HEK293 (cell line): ENCODE measurements around the gene M1AP.
"Not testable (repeated sequence)": the region's sequence is repeated elsewhere in the genome, so short reads cannot be mapped to it uniquely, and the experiment has no call there.

Source experiments
- CTCF ChIA-PET: fragments of 350-600 bp; formaldehyde crosslinking; extraction: SDS; loops from one replicate; lab custom pipeline; 2021; ENCODE audit warnings: antibody characterized with exemption; lab: Yijun Ruan, JAX
- POLR2A ChIA-PET: fragments of 300-600 bp; formaldehyde crosslinking; extraction: SDS; loops from one replicate; lab custom pipeline; 2020; ENCODE audit warnings: antibody characterized with exemption, inconsistent platforms; lab: Yijun Ruan, JAX
- H3K27ac ChIP-seq: fragments of 200-500 bp; sonication (Bioruptor generic); 2 replicates; pipeline ENCODE4 v1.5.1; 2014; ENCODE audit warnings: low read depth, low read length, control low read depth, inconsistent platforms; ENCODE audit errors: extremely low read depth
- H3K36me3 ChIP-seq, 2 experiments: fragments of 200-500 bp in 1 of 2; sonication (Bioruptor generic) in 1 of 2; 1 replicate in 1 of 2; 2 replicates in 1 of 2; pipeline ENCODE4 v1.5.1; 2014 to 2017; ENCODE audit warnings: inconsistent platforms in 2 of 2, low read length in 2 of 2; ENCODE audit not compliant: control insufficient read depth in 2 of 2, insufficient read depth in 1 of 2
- H3K4me1 ChIP-seq: fragments of 200-500 bp; sonication (Bioruptor generic); 2 replicates; pipeline ENCODE4 v1.5.1; 2014; ENCODE audit warnings: mild to moderate bottlenecking, low read length, inconsistent platforms; ENCODE audit not compliant: control insufficient read depth, insufficient read depth
- H3K4me3 ChIP-seq: 2 replicates; pipeline ENCODE4 v1.5.1; 2011; ENCODE audit warnings: low read depth, mild to moderate bottlenecking, control low read depth, low read length, moderate library complexity
- H3K9me3 ChIP-seq: fragments of 200-500 bp; sonication (Bioruptor generic); 2 replicates; pipeline ENCODE4 v1.5.1; 2014; ENCODE audit warnings: low read depth, low read length, inconsistent platforms; ENCODE audit not compliant: control insufficient read depth, insufficient read depth
- GFI1B ChIP-seq: fragments of 450-650 bp; formaldehyde crosslinking; IDR thresholded peaks from 2 replicates; pipeline ENCODE4 v1.5.1; 2016; ENCODE audit warnings: missing biosample characterization, missing genetic modification characterization
- HOXA7 ChIP-seq: sonication (generic); formaldehyde crosslinking; IDR thresholded peaks from 2 replicates; pipeline ENCODE4 v1.8.1; 2022; ENCODE audit warnings: missing genetic modification reagents, borderline replicate concordance
- KLF7 ChIP-seq: fragments of 450-650 bp; formaldehyde crosslinking; IDR thresholded peaks from 2 replicates; pipeline ENCODE4 v1.5.1; 2016; ENCODE audit warnings: missing biosample characterization, missing genetic modification characterization, borderline replicate concordance
- PRDM1 ChIP-seq: fragments of 450-650 bp; formaldehyde crosslinking; IDR thresholded peaks from 2 replicates; pipeline ENCODE4; 2016; ENCODE audit warnings: missing biosample characterization, missing genetic modification characterization
- SALL2 ChIP-seq: fragments of 450-650 bp; formaldehyde crosslinking; IDR thresholded peaks from 2 replicates; pipeline ENCODE4 v1.5.0; 2017; ENCODE audit warnings: missing biosample characterization, mild to moderate bottlenecking, missing genetic modification characterization, borderline replicate concordance
- ZBTB17 ChIP-seq: fragments of 450-650 bp; formaldehyde crosslinking; IDR thresholded peaks from 2 replicates; pipeline ENCODE4 v1.5.1; 2016; ENCODE audit warnings: missing biosample characterization, missing genetic modification characterization
- ZFHX2 ChIP-seq: fragments of 450-650 bp; formaldehyde crosslinking; conservative IDR thresholded peaks from 2 replicates; pipeline ENCODE4 v1.5.1; 2016; ENCODE audit warnings: missing biosample characterization, missing genetic modification characterization
- ZIC2 ChIP-seq: fragments of 450-650 bp; formaldehyde crosslinking; IDR thresholded peaks from 2 replicates; pipeline ENCODE4 v1.5.1; 2016; ENCODE audit warnings: missing biosample characterization, missing genetic modification characterization
- ZNF146 ChIP-seq: fragments of 450-650 bp; formaldehyde crosslinking; IDR thresholded peaks from 2 replicates; pipeline ENCODE4 v1.5.1; 2016; ENCODE audit warnings: missing biosample characterization, missing genetic modification characterization
- ZNF335 ChIP-seq: fragments of 450-650 bp; formaldehyde crosslinking; conservative IDR thresholded peaks from 2 replicates; pipeline ENCODE4 v1.5.1; 2016; ENCODE audit warnings: missing biosample characterization, missing genetic modification characterization
- ZNF626 ChIP-seq: fragments of 450-650 bp; sonication (Bioruptor Pico); formaldehyde crosslinking; IDR thresholded peaks from 2 replicates; pipeline ENCODE4 v1.5.1; 2018; ENCODE audit warnings: missing biosample characterization, missing genetic modification characterization, inconsistent platforms
- TF ChIP-seq, protein P1 (sequence below): fragments of 450-650 bp; formaldehyde crosslinking; IDR thresholded peaks from 2 replicates; pipeline ENCODE4 v1.5.1; 2016; ENCODE audit warnings: missing biosample characterization, missing genetic modification characterization, low read depth
- TF ChIP-seq, protein P2 (sequence below): fragments of 450-650 bp; formaldehyde crosslinking; IDR thresholded peaks from 2 replicates; pipeline ENCODE4 v1.5.1; 2016; ENCODE audit warnings: missing biosample characterization, missing genetic modification characterization, low read depth
- TF ChIP-seq, protein P3 (sequence below): fragments of 450-650 bp; formaldehyde crosslinking; IDR thresholded peaks from 2 replicates; pipeline ENCODE4 v1.5.1; 2016; ENCODE audit warnings: missing biosample characterization, missing genetic modification characterization, borderline replicate concordance
- TF ChIP-seq, protein P4 (sequence below): fragments of 450-650 bp; IDR thresholded peaks from 2 replicates; pipeline ENCODE4 v1.5.1; 2018; ENCODE audit warnings: missing biosample characterization, missing genetic modification characterization
- TF ChIP-seq, protein P5 (sequence below): fragments of 450-650 bp; formaldehyde crosslinking; IDR thresholded peaks from 2 replicates; pipeline ENCODE4 v1.5.1; 2016; ENCODE audit warnings: missing biosample characterization, missing genetic modification characterization

M1AP gene

DNA sequence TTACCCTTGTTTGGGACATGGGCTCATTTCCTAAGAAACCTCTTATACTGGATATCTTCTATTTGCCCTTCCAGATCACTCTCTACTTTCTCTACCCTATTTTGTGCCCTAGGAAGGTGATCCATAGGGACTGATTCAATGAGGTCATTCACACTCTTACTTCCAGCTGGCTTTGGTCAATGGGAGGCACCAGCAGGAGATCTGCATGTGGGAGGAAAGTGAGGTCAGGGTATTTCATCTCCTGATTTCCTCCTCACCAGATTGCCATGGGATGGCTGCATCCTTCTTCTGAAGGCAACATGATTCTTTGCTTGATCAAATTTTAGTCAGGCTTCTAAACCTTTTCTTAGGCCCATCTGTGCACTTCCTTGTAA, 15.2 kb downstream of the M1AP start:
- ChIA-PET CTCF (interaction anchor here (0.7 to 1.6 kb wide), 4 partner anchors 30 to 463 kb away, joined by 3 read pairs; no protein-coding TSS in a partner anchor), POLR2A (no interaction called here)
- no peak overlapping the region for H3K27ac ChIP-seq
- H3K4me3 ChIP-seq, result no peak overlapping the region
- H3K9me3 ChIP-seq, result no peaks in the 10 kb centered on the region
- peak; percentile 72 for TF ChIP-seq ZIC2 (tag by site-specific recombination)
- TF ChIP-seq KLF7 (tag by site-specific recombination), result no peak
- TF ChIP-seq, protein P1, sequence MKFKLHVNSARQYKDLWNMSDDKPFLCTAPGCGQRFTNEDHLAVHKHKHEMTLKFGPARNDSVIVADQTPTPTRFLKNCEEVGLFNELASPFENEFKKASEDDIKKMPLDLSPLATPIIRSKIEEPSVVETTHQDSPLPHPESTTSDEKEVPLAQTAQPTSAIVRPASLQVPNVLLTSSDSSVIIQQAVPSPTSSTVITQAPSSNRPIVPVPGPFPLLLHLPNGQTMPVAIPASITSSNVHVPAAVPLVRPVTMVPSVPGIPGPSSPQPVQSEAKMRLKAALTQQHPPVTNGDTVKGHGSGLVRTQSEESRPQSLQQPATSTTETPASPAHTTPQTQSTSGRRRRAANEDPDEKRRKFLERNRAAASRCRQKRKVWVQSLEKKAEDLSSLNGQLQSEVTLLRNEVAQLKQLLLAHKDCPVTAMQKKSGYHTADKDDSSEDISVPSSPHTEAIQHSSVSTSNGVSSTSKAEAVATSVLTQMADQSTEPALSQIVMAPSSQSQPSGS, result peak; percentile 45; the same call in 1 of the 2 replicates
- TF ChIP-seq ZFHX2 (tag by site-specific recombination), result 0 out of 2 replicates have a peak, but pooled peaks have one; percentile 30
- H3K4me1 ChIP-seq, result 0 out of 2 replicates have a peak, but pooled peaks cover 3% of the 10 kb centered on the region
- no peaks in the 10 kb centered on the region for H3K36me3 ChIP-seq

DNA sequence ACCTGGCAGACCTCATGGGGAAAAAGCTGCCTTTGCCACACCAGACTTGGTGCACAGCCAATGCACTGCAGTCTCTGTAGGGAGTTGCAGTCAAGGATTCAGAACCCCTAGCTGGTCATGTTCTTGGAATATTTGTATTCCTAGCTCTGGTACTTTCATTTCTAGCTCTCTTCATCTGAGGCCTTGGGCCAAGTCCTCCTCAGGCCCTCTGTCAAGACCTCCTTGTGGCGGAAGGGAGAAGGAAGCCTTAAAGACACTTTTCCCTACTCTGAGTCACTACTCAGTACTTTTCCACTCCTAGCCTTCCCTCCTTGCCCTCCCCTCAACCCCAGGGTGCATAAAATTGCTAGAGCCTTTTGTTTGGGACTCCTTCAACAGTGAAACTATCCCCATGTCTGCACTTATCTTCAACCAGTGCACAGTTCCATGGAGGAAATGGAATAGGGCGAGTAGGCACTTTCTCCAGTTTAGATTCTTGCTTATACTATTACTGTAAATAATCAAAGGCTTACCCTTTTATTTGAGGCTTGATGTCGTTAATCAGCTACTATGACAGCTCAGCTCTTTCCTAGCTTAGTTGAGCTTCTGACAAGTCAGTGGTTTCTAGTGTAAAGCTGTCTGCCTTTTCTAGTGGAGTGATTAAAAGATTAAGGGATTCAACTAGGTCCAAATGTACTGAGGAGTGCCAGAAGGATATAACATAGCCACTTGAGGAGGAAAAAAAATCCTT, 15.8 kb downstream of the M1AP start:
- Histone ChIP-seq H3K4me1 (0 out of 2 replicates have a peak, but pooled peaks cover 3% of the 10 kb centered on the region), H3K9me3 (no peaks in the 10 kb centered on the region), H3K4me3 (no peak overlapping the region), H3K36me3 (no peaks in the 10 kb centered on the region), H3K27ac (no peak overlapping the region)
- TF ChIP-seq, protein P2, sequence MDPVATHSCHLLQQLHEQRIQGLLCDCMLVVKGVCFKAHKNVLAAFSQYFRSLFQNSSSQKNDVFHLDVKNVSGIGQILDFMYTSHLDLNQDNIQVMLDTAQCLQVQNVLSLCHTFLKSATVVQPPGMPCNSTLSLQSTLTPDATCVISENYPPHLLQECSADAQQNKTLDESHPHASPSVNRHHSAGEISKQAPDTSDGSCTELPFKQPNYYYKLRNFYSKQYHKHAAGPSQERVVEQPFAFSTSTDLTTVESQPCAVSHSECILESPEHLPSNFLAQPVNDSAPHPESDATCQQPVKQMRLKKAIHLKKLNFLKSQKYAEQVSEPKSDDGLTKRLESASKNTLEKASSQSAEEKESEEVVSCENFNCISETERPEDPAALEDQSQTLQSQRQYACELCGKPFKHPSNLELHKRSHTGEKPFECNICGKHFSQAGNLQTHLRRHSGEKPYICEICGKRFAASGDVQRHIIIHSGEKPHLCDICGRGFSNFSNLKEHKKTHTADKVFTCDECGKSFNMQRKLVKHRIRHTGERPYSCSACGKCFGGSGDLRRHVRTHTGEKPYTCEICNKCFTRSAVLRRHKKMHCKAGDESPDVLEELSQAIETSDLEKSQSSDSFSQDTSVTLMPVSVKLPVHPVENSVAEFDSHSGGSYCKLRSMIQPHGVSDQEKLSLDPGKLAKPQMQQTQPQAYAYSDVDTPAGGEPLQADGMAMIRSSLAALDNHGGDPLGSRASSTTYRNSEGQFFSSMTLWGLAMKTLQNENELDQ (tag by site-specific recombination), result no peak
- TF ChIP-seq, protein P3, sequence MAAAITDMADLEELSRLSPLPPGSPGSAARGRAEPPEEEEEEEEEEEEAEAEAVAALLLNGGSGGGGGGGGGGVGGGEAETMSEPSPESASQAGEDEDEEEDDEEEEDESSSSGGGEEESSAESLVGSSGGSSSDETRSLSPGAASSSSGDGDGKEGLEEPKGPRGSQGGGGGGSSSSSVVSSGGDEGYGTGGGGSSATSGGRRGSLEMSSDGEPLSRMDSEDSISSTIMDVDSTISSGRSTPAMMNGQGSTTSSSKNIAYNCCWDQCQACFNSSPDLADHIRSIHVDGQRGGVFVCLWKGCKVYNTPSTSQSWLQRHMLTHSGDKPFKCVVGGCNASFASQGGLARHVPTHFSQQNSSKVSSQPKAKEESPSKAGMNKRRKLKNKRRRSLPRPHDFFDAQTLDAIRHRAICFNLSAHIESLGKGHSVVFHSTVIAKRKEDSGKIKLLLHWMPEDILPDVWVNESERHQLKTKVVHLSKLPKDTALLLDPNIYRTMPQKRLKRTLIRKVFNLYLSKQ, result no peak
- no peak for TF ChIP-seq SALL2 (tag by site-specific recombination)
- peak; percentile 62; the same call in 1 of the 2 replicates for TF ChIP-seq PRDM1 (tag by site-specific recombination)
- TF ChIP-seq ZNF335, result peak; percentile 30; the same call in 1 of the 2 replicates
- POLR2A ChIA-PET, result no interaction called here
- CTCF ChIA-PET, result interaction anchor here (0.5 to 1.3 kb wide), 4 partner anchors 30 to 463 kb away, joined by 3 read pairs; no protein-coding TSS in a partner anchor

DNA sequence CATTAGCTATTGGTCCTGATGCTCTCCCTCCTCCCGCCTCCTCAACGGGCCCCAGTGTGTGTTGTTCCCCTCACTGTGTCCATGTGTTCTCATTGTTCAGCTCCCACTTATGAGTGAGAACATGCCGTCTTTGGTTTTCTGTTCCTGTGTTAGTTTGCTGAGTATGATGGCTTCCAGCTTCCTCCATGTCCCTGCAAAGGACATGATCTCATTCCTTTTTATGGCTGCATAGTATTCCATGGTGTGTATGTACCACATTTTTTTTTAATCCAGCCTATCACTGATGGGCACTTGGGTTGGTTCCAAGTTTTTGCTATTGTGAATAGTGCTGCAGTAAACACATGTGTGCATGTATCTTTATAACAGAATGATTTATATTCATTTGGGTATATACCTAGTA, 17.7 kb downstream of the M1AP start:
- H3K36me3 ChIP-seq, H3K4me3 ChIP-seq, H3K9me3 ChIP-seq, H3K27ac ChIP-seq, POLR2A ChIA-PET, H3K4me1 ChIP-seq: not testable (repeated sequence)
- CTCF ChIA-PET, result interaction anchor here (1.1 kb wide), 1 partner anchor 22 kb away, joined by 4 read pairs; no protein-coding TSS in a partner anchor
- peak; percentile 91 for TF ChIP-seq ZNF146 (tag by site-specific recombination)

DNA sequence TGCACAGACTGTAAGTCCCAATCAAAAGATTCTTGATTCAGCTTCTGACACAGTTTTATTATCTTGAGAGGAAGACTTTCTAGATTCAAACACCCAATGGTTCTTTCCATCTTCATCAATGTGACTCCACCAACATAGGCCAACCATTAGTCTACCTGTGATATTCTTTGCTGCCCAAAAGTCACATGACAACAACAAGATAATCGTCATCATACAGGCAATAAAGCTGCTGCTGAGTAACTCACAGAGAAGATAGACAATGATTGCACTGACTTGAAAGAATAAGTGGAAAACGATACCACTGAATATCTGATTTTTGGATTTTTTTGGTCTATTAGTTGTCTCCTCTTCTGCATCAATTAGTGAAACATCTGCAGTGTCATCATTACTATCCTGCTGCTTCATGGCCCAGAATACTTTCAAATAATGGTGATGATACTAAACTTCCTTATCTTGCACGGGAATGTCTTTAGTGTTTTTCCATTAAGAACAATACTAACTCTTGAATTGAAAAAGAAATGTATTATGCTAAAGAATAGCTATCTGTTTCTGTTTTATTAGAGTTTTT, 19.5 kb downstream of the M1AP start:
- POLR2A ChIA-PET, result no interaction called here
- CTCF ChIA-PET, result interaction anchor here (0.8 kb wide), 1 partner anchor 19 kb away, joined by 3 read pairs; the partner anchor contains the start of gene M1AP
- H3K4me3 ChIP-seq, result no peak overlapping the region

More for the DNA sequence above, 19.5 kb downstream of the M1AP start:
- Histone ChIP-seq H3K4me1 (0 out of 2 replicates have a peak, but pooled peaks cover 3% of the 10 kb centered on the region), H3K27ac (no peak overlapping the region), H3K36me3 (no peaks in the 10 kb centered on the region), H3K9me3 (no peaks in the 10 kb centered on the region)
- TF ChIP-seq, protein P4, sequence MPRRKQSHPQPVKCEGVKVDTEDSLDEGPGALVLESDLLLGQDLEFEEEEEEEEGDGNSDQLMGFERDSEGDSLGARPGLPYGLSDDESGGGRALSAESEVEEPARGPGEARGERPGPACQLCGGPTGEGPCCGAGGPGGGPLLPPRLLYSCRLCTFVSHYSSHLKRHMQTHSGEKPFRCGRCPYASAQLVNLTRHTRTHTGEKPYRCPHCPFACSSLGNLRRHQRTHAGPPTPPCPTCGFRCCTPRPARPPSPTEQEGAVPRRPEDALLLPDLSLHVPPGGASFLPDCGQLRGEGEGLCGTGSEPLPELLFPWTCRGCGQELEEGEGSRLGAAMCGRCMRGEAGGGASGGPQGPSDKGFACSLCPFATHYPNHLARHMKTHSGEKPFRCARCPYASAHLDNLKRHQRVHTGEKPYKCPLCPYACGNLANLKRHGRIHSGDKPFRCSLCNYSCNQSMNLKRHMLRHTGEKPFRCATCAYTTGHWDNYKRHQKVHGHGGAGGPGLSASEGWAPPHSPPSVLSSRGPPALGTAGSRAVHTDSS (tag by site-specific recombination), result no peak
- TF ChIP-seq ZBTB17 (tag by site-specific recombination), result 0 out of 2 replicates have a peak, but pooled peaks have one; percentile 29
- TF ChIP-seq GFI1B, result no peak
- TF ChIP-seq, protein P5, sequence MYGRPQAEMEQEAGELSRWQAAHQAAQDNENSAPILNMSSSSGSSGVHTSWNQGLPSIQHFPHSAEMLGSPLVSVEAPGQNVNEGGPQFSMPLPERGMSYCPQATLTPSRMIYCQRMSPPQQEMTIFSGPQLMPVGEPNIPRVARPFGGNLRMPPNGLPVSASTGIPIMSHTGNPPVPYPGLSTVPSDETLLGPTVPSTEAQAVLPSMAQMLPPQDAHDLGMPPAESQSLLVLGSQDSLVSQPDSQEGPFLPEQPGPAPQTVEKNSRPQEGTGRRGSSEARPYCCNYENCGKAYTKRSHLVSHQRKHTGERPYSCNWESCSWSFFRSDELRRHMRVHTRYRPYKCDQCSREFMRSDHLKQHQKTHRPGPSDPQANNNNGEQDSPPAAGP, result no peak
- TF ChIP-seq HOXA7 (CRISPR knock-in tag), result no peak
- no peak for TF ChIP-seq ZNF626 (tag by site-specific recombination)
